Kidney epithelial cell (primary cell): ENCODE results near the gene DUSP14. TPM values are rescaled to one million over a fixed set of nuclear protein-coding genes. Genes with fewer than 3 reads are reported as not detected.
A peak's percentile ranks its signal among the peaks of the same experiment; 100 is the strongest.
"Not testable (repeated sequence)": the region's sequence is repeated elsewhere in the genome, so short reads cannot be mapped to it uniquely, and the experiment has no call there.

Source experiments
- DNase-seq: peaks from one replicate; pipeline ENCODE4 v3.0.0-alpha.2; 2010; ENCODE audit warnings: low read depth
- H3K27me3 ChIP-seq: 2 replicates; pipeline ENCODE4 v1.6.0; 2011; ENCODE audit warnings: low read length; ENCODE audit not compliant: control insufficient read depth, insufficient read depth
- H3K36me3 ChIP-seq: 2 replicates; pipeline ENCODE4 v1.5.1; 2011; ENCODE audit warnings: low read length; ENCODE audit not compliant: control insufficient read depth, insufficient read depth
- H3K4me3 ChIP-seq: 2 replicates; pipeline ENCODE4 v1.5.1; 2011; ENCODE audit warnings: low read depth, mild to moderate bottlenecking, control low read depth, low read length
- total RNA-seq: library from RNA; depleted of rRNA; stranded (reverse); fragments of >200 nt; gene quantifications from 2 replicates; pipeline ENCODE4 v1.2.3, GENCODE V29; 2015
- TF ChIP-seq, protein P1 (sequence below): IDR thresholded peaks from 2 replicates; pipeline ENCODE4 v1.5.1; 2011; ENCODE audit warnings: mild to moderate bottlenecking, moderate library complexity, low read length, control low read depth, inconsistent platforms; ENCODE audit not compliant: insufficient read depth, poor library complexity, severe bottlenecking

DUSP14 gene, protein sequence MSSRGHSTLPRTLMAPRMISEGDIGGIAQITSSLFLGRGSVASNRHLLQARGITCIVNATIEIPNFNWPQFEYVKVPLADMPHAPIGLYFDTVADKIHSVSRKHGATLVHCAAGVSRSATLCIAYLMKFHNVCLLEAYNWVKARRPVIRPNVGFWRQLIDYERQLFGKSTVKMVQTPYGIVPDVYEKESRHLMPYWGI
- total RNA-seq: 42.1 and 45.5 TPM in 2 replicates

DNA sequence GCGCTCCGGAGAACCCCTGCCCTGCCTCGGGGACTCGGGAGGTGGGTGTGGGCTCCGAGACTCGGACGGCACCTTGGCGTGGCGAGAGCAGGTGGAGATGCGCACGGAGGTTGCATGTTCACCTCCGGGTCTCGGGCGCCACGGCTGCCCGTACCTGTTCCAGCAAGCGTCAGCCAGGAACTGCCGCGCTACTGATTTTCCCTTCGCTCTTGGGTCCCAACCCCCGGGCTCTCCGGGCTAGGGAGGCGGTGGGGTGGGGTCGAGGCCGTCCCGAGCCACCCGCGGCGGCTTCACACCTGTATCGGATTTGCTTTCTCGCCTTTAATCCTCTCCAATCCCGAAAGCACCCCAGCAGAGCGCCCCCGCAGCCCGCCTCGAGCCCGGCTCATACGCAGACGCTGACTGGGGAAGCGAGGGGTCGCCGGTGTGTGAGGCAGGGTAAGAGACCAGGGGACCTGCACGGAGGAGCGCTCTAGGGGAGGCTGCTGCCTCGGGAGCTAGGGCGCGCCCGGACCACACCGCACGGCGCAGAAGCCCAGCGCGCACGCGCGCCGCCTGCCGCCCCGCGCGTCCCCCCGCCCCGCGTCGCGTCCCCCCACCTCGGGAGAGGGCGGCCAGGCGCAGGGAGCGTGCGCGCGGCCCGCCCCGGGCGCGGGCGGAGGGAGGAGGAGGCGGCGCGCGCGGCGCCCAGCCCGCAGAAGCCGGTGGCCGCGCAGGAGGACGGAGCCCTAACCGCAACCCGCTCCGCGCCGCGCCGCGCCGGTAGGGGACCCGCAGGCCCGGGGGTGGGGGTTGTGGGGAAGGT, at the start of gene DUSP14:
TSS of gene DUSP14 (plus strand) at position 695 of the 805 bp plus-strand sequence. CDS start 22,382 bp downstream, outside the sequence.
- peak within 1 kb of the TSS; percentile 57 for H3K4me3 ChIP-seq
- no peak for DNase-seq
- no peaks in the 10 kb centered on the region for H3K36me3 ChIP-seq
- TF ChIP-seq, protein P1, sequence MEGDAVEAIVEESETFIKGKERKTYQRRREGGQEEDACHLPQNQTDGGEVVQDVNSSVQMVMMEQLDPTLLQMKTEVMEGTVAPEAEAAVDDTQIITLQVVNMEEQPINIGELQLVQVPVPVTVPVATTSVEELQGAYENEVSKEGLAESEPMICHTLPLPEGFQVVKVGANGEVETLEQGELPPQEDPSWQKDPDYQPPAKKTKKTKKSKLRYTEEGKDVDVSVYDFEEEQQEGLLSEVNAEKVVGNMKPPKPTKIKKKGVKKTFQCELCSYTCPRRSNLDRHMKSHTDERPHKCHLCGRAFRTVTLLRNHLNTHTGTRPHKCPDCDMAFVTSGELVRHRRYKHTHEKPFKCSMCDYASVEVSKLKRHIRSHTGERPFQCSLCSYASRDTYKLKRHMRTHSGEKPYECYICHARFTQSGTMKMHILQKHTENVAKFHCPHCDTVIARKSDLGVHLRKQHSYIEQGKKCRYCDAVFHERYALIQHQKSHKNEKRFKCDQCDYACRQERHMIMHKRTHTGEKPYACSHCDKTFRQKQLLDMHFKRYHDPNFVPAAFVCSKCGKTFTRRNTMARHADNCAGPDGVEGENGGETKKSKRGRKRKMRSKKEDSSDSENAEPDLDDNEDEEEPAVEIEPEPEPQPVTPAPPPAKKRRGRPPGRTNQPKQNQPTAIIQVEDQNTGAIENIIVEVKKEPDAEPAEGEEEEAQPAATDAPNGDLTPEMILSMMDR: peak; percentile 6
- no peaks in the 10 kb centered on the region for H3K27me3 ChIP-seq

DNA sequence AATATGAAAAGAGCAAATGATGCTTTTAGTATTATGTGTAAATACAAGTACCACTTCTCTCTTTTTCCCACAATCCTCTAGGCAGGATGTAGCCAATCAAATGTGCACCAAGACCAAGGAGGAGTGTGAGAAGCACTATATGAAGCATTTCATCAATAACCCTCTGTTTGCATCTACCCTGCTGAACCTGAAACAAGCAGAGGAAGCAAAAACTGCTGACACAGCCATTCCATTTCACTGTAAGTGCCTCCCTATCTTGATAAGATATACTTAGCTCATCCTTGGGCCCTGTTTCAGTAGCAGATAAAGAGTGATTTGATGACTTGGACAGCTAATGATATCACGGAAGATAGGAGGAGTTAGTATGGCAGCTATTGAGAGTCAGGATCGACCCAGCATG, 49.3 kb upstream of the DUSP14 start:
- no peak overlapping the region for H3K4me3 ChIP-seq
- H3K27me3 ChIP-seq: no peaks in the 10 kb centered on the region
- TF ChIP-seq, protein P1: no peak
- DNase-seq: no peak
- H3K36me3 ChIP-seq: no peaks in the 10 kb centered on the region

DNA sequence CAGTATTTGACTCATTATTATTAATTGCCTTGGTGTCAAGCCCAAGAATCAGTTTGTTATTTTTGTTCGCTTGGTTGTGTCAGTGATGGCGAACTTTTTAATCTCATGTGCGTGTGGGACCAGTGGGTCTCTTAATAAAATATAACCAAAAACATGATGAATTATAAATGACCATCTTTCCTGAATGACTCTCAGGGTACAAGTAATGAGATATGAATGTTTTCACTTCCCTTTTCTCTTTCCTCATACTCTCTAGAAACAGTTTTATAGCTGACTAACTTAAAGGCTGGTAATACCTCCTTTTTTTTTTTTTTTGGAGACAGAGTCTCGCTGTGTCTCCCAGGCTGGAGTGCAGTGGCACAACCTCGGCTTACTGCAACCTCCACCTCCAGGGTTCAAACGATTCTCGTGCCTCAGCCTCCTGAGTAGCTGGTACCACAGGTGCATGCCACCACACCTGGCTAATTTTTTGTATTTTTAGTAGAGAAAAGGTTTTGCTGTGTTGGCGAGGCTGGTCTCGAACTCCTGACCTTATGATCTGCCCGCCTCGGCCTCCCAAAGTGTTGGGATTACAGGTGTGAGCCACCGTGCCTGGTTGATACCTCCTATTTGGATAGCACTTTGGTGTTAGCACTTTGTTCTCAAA, 48.2 kb upstream of the DUSP14 start:
- not testable (repeated sequence) for DNase-seq, H3K4me3 ChIP-seq, H3K27me3 ChIP-seq, H3K36me3 ChIP-seq

DNA sequence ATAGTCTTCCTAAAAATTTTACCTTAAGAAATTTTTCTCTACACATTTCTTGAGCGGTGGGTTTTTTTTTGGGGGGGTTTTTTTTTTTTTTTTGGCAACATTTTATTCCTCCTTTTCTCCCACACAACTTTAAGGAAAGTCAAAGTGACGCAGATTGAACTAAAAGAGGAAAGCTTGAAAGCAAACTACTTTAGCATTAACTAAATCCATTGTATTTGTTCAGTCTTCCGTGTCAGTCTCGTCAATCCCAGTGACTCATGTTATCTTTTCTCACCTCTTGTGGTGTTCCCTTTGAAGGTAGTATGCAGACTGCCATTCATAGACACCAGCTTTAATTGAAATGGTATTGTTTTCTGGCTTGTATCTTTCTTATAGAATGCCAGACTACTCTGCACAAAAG, 43.7 kb upstream of the DUSP14 start:
- peak; percentile 94 for DNase-seq
- TF ChIP-seq, protein P1: no peak
- peaks cover 2% of the 10 kb centered on the region for H3K36me3 ChIP-seq

DNA sequence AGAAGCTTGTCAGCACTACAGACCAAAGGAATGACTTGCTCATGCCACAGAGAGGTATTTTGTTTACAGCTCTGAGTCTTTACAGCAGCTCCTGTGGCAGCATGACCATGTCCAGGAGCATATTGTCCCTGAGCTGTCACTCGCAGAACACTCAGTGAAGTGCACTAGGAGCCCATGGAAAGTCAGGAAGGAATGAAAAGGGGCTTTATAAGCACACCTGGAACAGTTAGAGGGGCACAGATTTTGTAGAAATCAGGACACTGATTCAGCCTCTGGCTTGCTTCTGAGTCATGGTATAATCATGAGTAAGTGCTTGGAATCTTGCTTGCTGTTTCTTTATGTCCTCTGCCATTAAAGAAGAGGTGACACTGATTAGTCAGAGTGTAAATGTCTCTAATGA, 42.0 kb upstream of the DUSP14 start:
- no peaks in the 10 kb centered on the region for H3K27me3 ChIP-seq
- no peak for DNase-seq
- peaks cover 2% of the 10 kb centered on the region for H3K36me3 ChIP-seq
- TF ChIP-seq, protein P1: no peak
- no peak overlapping the region for H3K4me3 ChIP-seq

More for the DNA sequence above, 43.7 kb upstream of the DUSP14 start:
- Histone ChIP-seq H3K4me3 (no peak overlapping the region), H3K27me3 (no peaks in the 10 kb centered on the region)

DNA sequence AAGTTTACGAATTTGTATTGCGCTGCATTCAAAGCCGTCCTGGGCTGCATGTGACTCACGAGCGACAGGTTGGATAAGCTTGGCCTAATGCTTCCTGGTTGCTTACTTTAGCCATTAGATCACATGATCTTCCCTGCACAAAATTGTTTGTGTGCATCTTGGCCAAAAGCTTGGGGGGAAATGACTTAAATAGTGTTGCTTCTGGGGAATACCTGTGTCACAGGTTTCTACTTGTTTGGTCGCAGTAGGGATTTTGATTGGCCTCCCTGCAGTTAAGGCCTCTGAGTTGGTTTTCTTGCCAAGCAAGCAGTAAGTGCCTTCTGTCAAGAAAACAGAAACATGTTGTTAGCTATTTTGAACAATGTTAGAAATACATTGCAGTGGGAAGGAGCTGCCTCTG, 39.6 kb upstream of the DUSP14 start:
- Histone ChIP-seq H3K27me3 (no peaks in the 10 kb centered on the region), H3K36me3 (peaks cover 2% of the 10 kb centered on the region), H3K4me3 (no peak overlapping the region)
- no peak for DNase-seq
- TF ChIP-seq, protein P1: no peak

DNA sequence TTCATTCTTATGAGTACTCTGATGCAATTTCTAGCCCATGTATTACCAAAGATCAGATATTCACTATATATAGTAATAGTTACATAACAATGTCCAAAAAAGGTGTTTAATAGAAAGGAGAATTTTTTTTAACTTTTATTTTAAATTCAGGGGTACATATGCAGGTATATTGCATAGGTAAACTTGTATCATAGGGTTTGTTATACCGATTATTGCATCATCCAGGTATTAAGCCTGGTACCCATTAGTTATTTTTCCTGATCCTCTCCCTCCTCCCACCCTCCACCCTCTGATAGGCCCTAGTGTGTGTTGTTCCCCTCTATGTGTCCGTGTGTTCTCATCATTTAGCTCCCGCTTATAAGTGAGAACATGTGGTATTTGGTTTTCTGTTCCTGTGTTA, 31.9 kb upstream of the DUSP14 start:
- DNase-seq, H3K4me3 ChIP-seq, H3K27me3 ChIP-seq, H3K36me3 ChIP-seq: not testable (repeated sequence)
